Measurements from ENCODE around the gene BGLAP. TPM values are rescaled to one million over a fixed set of nuclear protein-coding genes. Genes with fewer than 3 reads are reported as not detected.
A peak's percentile ranks its signal among the peaks of the same experiment; 100 is the strongest.

BGLAP gene
- total and polyA plus RNA-seq, 2 of the 13 experiments (the other 11 are each of a cell fraction or from before 2014, with no cell fraction given) = 0.62 to 1.6 TPM

DNA sequence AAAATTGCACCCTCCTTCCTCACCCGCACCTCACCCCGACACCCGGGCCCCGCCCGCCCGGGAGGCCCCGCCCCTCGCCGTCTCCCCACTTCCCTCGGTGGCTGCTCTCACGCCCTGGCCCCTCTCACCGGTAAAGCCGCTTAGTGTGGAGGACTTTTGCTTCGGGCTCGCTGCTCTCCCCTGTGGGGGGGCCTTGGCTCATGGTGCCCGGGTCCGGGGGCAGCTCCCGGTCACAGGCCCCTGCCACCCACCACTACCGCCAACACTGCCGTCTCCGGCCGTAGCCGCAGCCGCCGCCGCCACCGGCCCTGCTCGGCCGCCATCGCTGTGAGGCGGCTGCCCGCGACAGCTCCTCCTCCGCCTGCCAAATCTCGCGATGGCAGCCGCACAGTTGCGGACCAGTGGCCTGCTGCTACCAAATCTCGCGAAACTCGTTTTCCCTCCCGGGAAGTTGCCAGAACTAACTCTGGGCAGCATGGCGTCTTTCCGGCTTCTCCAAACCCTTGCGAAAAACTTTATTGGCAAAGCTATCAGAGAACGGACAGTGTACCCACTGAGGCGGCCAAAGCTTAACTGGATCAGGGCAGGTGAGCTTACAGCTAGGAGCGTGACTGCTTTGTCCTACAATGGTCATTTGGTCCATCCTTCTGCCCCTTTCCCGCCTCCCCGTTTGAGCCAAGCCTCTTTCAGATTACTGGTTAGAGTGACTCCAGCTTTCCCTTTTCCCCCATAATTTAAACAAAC, 40.7 kb downstream of the BGLAP start, which contains the start of gene SMG5 (continued):
- TF ChIP-seq, protein P1, sequence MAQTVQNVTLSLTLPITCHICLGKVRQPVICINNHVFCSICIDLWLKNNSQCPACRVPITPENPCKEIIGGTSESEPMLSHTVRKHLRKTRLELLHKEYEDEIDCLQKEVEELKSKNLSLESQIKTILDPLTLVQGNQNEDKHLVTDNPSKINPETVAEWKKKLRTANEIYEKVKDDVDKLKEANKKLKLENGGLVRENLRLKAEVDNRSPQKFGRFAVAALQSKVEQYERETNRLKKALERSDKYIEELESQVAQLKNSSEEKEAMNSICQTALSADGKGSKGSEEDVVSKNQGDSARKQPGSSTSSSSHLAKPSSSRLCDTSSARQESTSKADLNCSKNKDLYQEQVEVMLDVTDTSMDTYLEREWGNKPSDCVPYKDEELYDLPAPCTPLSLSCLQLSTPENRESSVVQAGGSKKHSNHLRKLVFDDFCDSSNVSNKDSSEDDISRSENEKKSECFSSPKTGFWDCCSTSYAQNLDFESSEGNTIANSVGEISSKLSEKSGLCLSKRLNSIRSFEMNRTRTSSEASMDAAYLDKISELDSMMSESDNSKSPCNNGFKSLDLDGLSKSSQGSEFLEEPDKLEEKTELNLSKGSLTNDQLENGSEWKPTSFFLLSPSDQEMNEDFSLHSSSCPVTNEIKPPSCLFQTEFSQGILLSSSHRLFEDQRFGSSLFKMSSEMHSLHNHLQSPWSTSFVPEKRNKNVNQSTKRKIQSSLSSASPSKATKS (CRISPR knock-in tag; IDR thresholded peaks at IDR 0.05) = no peak
- peak; percentile 67; the same call in 1 of the 2 replicates for TF ChIP-seq ETV6 (CRISPR knock-in tag; conservative IDR thresholded peaks at IDR 0.05)
- TF ChIP-seq ZNF350 (CRISPR knock-in tag; IDR thresholded peaks at IDR 0.05; ENCODE audit: borderline replicate concordance, low read depth) = peak; percentile 73; the same call in 1 of the 2 replicates
- no peak for TF ChIP-seq NR2F6 (IDR thresholded peaks at IDR 0.05)
- TF ChIP-seq NR2F6 (CRISPR knock-in tag; IDR thresholded peaks at IDR 0.05) = 0 out of 2 replicates have a peak, but pooled peaks have one; percentile 45
- TF ChIP-seq GTF2F1 (IDR thresholded peaks at IDR 0.05; ENCODE audit: low read length) = no peak; the same call in 1 of the 2 replicates
- TF ChIP-seq, protein P2, sequence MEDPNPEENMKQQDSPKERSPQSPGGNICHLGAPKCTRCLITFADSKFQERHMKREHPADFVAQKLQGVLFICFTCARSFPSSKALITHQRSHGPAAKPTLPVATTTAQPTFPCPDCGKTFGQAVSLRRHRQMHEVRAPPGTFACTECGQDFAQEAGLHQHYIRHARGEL (CRISPR knock-in tag; IDR thresholded peaks at IDR 0.05) = no peak
- TF ChIP-seq ZNF660 (CRISPR knock-in tag; IDR thresholded peaks at IDR 0.05; ENCODE audit: borderline replicate concordance, low read depth) = no peak
- no peak for TF ChIP-seq NFAT5 (CRISPR knock-in tag; IDR thresholded peaks at IDR 0.05)
- TF ChIP-seq TRIM24 (CRISPR knock-in tag; IDR thresholded peaks at IDR 0.05) = no peak
- peak; percentile 99 for TF ChIP-seq YEATS2 (CRISPR knock-in tag; IDR thresholded peaks at IDR 0.05; ENCODE audit: borderline replicate concordance)
- 0 out of 2 replicates have a peak, but pooled peaks have one; percentile 47 for TF ChIP-seq ZNF616 (CRISPR knock-in tag; IDR thresholded peaks at IDR 0.05; ENCODE audit: low read depth)
- TF ChIP-seq ARID2 (CRISPR knock-in tag; IDR thresholded peaks at IDR 0.05; ENCODE audit: borderline replicate concordance) = no peak
- no peak for TF ChIP-seq ZNF746 (CRISPR knock-in tag; IDR thresholded peaks at IDR 0.05)
- no peak for TF ChIP-seq KAT2B (IDR thresholded peaks at IDR 0.05; ENCODE audit: borderline replicate concordance, low read depth, low read length)
- peak; percentile 70; the same call in 1 of the 2 replicates for TF ChIP-seq CCDC6 (CRISPR knock-in tag; IDR thresholded peaks at IDR 0.05)
- peak; percentile 63; the same call in 1 of the 2 replicates for TF ChIP-seq RXRB (CRISPR knock-in tag; IDR thresholded peaks at IDR 0.05; ENCODE audit: borderline replicate concordance)
- peak; percentile 99 for TF ChIP-seq CHD2 (IDR thresholded peaks at IDR 0.05; ENCODE audit: low read depth, low read length)
- no peak for TF ChIP-seq BRCA1 (CRISPR knock-in tag; IDR thresholded peaks at IDR 0.05)
- no peak for TF ChIP-seq HMG20A (CRISPR knock-in tag; IDR thresholded peaks at IDR 0.05; ENCODE audit: borderline replicate concordance)
- no peak; the same call in 1 of the 2 replicates for TF ChIP-seq ZNF569 (CRISPR knock-in tag; IDR thresholded peaks at IDR 0.05; ENCODE audit: borderline replicate concordance)
- TF ChIP-seq KDM1A (CRISPR knock-in tag; IDR thresholded peaks at IDR 0.05) = no peak
- no peak for TF ChIP-seq CBX2 (IDR thresholded peaks at IDR 0.05; ENCODE audit: low read depth, low read length)
- no peak for TF ChIP-seq CBX2 (CRISPR knock-in tag; IDR thresholded peaks at IDR 0.05; ENCODE audit: low read depth)
- TF ChIP-seq NCOA1 (CRISPR knock-in tag; IDR thresholded peaks at IDR 0.05) = 0 out of 2 replicates have a peak, but pooled peaks have one; percentile 17

Data from HepG2 (cell line).